Rectal smooth muscle tissue (tissue), 1 donor: ENCODE data around the gene LRRC70.
"Not testable (repeated sequence)": the region's sequence is repeated elsewhere in the genome, so short reads cannot be mapped to it uniquely, and the experiment has no call there.

Source experiments
- H3K27ac ChIP-seq: one replicate; pipeline ENCODE4 v1.7.0; 2013; ENCODE audit warnings: low read depth, low read length, inconsistent platforms
- H3K27me3 ChIP-seq: one replicate; pipeline ENCODE4 v1.7.0; 2013; ENCODE audit warnings: low read length; ENCODE audit not compliant: control insufficient read depth, insufficient read depth
- H3K36me3 ChIP-seq: one replicate; pipeline ENCODE4 v1.7.0; 2013; ENCODE audit warnings: low read length; ENCODE audit not compliant: control insufficient read depth, insufficient read depth
- H3K4me1 ChIP-seq: one replicate; pipeline ENCODE4 v1.7.0; 2013; ENCODE audit warnings: low read length; ENCODE audit not compliant: control insufficient read depth, insufficient read depth
- H3K4me3 ChIP-seq: one replicate; pipeline ENCODE4 v1.7.0; 2013; ENCODE audit warnings: low read length
- H3K9ac ChIP-seq: one replicate; pipeline ENCODE4 v1.7.0; 2013; ENCODE audit warnings: low read length

Gene LRRC70

DNA sequence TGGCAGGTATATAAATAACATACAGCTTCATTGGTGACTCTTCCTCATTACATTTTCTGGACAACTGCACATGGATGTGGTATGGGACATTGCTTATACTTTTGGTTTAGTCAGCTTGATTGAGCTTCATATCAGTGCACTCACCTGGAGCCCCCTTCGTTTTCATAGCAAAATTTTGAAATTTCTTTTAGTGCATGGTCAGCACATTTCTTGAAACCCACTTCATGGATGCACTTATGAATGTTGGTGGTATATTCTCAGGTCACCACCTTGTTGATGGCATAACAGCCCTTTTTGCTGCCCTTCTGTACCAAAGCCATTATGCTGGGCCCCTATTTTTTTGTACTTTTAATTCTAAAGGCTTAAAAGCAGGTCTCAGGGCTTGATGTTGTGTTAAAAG lies 16.7 kb upstream of the LRRC70 start:
- Histone ChIP-seq H3K36me3 (no peaks in the 10 kb centered on the region), H3K27me3 (no peaks in the 10 kb centered on the region), H3K9ac (no peak overlapping the region), H3K27ac (no peak overlapping the region), H3K4me1 (no peaks in the 10 kb centered on the region), H3K4me3 (no peak overlapping the region)

DNA sequence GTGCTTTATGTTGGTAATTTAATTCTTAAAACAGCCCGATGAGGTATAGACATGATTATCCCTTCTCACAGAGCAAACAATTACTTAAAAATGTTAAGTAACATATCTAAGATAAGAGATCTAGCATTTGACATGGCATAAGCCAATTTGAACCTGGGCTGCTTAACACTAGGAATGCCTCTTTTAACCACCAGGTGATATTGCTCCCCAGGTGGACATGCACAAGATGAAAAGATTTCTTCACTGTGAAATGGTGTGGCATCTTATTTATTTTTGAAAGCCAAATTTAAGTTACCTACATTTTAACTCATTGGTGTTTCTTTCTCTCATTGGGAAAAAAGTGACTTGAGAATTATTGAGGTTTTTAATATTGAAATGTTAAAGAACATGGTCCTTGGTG lies 15.8 kb upstream of the LRRC70 start:
- H3K4me1 ChIP-seq, result no peaks in the 10 kb centered on the region
- H3K36me3 ChIP-seq, result no peaks in the 10 kb centered on the region
- no peak overlapping the region for H3K27ac ChIP-seq
- H3K9ac ChIP-seq, result no peak overlapping the region
- H3K27me3 ChIP-seq, result no peaks in the 10 kb centered on the region
- no peak overlapping the region for H3K4me3 ChIP-seq

GRCh38 chr5:62564101-62564500 lies 14.5 kb upstream of the LRRC70 start:
- Histone ChIP-seq H3K4me3 (no peak overlapping the region), H3K27me3 (no peaks in the 10 kb centered on the region), H3K4me1 (no peaks in the 10 kb centered on the region), H3K36me3 (no peaks in the 10 kb centered on the region), H3K9ac (no peak overlapping the region), H3K27ac (no peak overlapping the region)

- not testable (repeated sequence) for H3K36me3 ChIP-seq, H3K9ac ChIP-seq, H3K27ac ChIP-seq, H3K4me3 ChIP-seq, H3K4me1 ChIP-seq, H3K27me3 ChIP-seq
These were observed 12.9 kb upstream of the LRRC70 start for GRCh38 chr5:62565740-62566139.

GRCh38 chr5:62568143-62568542 lies 10.5 kb upstream of the LRRC70 start:
- Histone ChIP-seq H3K27ac (no peak overlapping the region), H3K4me3 (no peak overlapping the region), H3K4me1 (no peaks in the 10 kb centered on the region), H3K27me3 (no peaks in the 10 kb centered on the region), H3K36me3 (no peaks in the 10 kb centered on the region), H3K9ac (no peak overlapping the region)

DNA sequence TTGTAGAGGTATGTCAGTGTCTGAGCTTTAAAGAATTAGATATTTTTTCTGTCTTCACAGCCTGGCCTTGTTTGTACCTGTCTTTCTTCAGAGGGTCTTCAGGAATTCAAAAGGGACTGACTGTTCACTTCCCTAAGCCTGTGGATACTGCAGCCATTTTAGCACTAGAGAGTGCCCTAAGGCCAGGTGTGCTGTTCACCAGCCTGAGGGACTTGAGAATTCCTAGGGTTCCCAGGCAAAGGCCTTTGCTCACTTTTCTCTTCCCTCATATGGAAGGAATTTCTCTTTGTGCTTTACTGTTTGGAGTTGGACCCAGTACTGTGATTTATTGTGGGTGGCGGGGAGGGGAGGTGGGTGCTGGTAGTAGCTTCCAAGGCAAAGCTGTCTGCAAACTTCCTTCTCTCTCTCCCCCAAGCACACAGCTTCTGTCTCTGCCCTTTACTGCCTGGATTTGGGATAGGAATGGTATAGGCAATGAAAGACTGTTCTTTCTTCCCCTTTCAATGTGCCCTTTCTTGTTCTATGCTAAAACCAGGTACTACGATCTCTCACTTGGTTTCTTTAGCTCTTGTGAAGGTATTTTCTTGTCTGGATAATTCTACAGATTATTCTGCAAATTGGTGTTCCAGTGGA lies 9.7 kb upstream of the LRRC70 start:
- Histone ChIP-seq H3K27ac (no peak overlapping the region), H3K9ac (no peak overlapping the region), H3K4me3 (no peak overlapping the region), H3K36me3 (no peaks in the 10 kb centered on the region), H3K27me3 (no peaks in the 10 kb centered on the region), H3K4me1 (no peaks in the 10 kb centered on the region)

GRCh38 chr5:62569470-62569869 lies 9.1 kb upstream of the LRRC70 start:
- Histone ChIP-seq H3K9ac (no peak overlapping the region), H3K27me3 (no peaks in the 10 kb centered on the region), H3K4me3 (no peak overlapping the region), H3K36me3 (no peaks in the 10 kb centered on the region), H3K27ac (no peak overlapping the region), H3K4me1 (no peaks in the 10 kb centered on the region)

GRCh38 chr5:62572918-62573514 lies 5.6 kb upstream of the LRRC70 start:
- Histone ChIP-seq H3K9ac (no peak overlapping the region), H3K36me3 (no peaks in the 10 kb centered on the region), H3K4me3 (no peak overlapping the region), H3K27me3 (no peaks in the 10 kb centered on the region), H3K27ac (no peak overlapping the region), H3K4me1 (no peaks in the 10 kb centered on the region)

DNA sequence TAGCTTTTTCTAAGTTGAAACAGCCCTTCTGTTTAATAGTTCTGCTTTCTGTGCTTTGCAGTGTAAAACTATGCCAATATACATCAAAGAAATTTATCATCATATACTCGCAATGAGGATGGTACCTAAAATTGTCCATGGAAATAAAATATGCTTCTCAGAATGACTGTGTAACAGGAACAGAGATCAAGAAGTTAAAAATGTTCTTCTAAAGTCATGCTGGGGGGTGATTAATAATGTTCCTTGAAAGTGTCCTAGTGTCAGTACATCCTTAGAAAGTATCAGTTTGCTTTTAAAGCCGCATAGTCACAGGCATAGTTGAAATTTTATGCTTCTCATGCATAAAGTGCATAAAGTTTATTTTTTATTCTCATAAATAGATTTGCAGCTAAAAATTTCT lies 4.0 kb upstream of the LRRC70 start:
- H3K4me3 ChIP-seq, result no peak overlapping the region
- no peak overlapping the region for H3K9ac ChIP-seq
- no peaks in the 10 kb centered on the region for H3K27me3 ChIP-seq
- H3K27ac ChIP-seq, result no peak overlapping the region
- no peaks in the 10 kb centered on the region for H3K36me3 ChIP-seq
- H3K4me1 ChIP-seq, result no peaks in the 10 kb centered on the region

- H3K4me3 ChIP-seq, result no peak overlapping the region
- H3K27ac ChIP-seq, result no peak overlapping the region
- no peaks in the 10 kb centered on the region for H3K27me3 ChIP-seq
- no peaks in the 10 kb centered on the region for H3K36me3 ChIP-seq
- no peak overlapping the region for H3K9ac ChIP-seq
- H3K4me1 ChIP-seq, result no peaks in the 10 kb centered on the region
These were observed 3.6 kb upstream of the LRRC70 start for GRCh38 chr5:62575066-62575465.

DNA sequence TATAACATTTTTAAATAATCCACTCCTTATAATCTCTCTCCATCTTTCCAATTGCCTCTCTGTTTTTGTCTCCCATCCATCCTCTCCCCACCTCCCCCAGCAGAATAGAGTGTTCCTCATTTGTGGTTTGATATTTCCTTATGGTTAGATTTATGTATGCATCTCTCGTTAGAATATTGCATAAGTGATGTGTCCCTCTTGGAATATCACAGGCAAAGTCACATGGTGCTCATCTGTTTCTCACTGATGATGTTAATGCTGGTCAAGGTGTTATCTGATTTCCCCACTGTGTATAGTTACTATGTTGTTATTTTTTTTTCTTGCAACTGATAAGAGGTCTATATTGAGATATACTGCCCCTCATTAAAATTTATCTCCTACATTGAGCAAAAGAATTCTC lies 3.1 kb upstream of the LRRC70 start:
- Histone ChIP-seq H3K4me1 (no peaks in the 10 kb centered on the region), H3K4me3 (no peak overlapping the region), H3K27me3 (no peaks in the 10 kb centered on the region), H3K9ac (no peak overlapping the region), H3K27ac (no peak overlapping the region), H3K36me3 (no peaks in the 10 kb centered on the region)

DNA sequence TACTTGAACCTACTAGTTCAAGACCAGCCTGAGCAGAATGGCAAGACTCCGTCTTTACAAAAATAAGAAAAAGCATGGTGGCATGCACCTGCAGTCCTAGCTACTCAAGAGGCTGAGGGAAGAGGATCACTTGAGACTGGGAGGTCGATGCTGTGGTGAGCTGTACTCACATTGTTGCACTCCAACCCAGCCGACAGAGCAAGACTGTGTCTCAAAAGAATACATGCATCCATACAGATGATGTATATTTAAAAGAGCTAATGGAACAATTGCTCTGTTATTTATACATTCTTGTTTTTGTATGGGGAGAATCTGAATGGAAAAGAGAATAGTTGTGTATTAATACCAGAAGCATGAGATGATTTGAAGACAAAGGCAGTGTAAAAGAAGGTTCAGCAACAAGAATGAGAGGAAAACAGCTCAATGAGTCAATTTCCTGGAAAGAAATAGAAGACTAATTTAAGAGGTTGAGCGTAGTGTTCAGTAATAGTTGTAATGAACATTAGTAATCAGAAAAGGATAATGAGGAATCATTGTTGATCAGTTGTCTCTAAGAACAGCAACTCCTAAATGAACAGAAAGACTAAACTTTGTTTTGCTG lies 1.9 kb upstream of the LRRC70 start:
- Histone ChIP-seq H3K27me3 (no peaks in the 10 kb centered on the region), H3K27ac (no peak overlapping the region), H3K36me3 (no peaks in the 10 kb centered on the region), H3K4me3 (no peak overlapping the region), H3K4me1 (no peaks in the 10 kb centered on the region), H3K9ac (no peak overlapping the region)

- no peak overlapping the region for H3K27ac ChIP-seq
- H3K27me3 ChIP-seq, result no peaks in the 10 kb centered on the region
- no peak overlapping the region for H3K4me3 ChIP-seq
- H3K36me3 ChIP-seq, result no peaks in the 10 kb centered on the region
- no peak overlapping the region for H3K9ac ChIP-seq
- no peaks in the 10 kb centered on the region for H3K4me1 ChIP-seq
These were observed 1.1 kb upstream of the LRRC70 start for GRCh38 chr5:62577488-62577887.
